H54 (cell line): ENCODE data around the gene VAV2.

Source experiments
- DNase-seq: peaks from one replicate; pipeline ENCODE4 v3.0.0; 2011; ENCODE audit warnings: low spot score, mixed read lengths; ENCODE audit not compliant: insufficient read length
- FAIRE-seq: peaks from 3 replicates; lab custom pipeline; 2011; peaks lifted over from hg19 to GRCh38; lab: Jason Lieb, UNC
- POLR2A ChIP-seq: IDR thresholded peaks from 2 replicates; pipeline ENCODE4 v1.6.1; 2011; ENCODE audit warnings: low read depth, mild to moderate bottlenecking, low read length

The VAV2 gene

DNA sequence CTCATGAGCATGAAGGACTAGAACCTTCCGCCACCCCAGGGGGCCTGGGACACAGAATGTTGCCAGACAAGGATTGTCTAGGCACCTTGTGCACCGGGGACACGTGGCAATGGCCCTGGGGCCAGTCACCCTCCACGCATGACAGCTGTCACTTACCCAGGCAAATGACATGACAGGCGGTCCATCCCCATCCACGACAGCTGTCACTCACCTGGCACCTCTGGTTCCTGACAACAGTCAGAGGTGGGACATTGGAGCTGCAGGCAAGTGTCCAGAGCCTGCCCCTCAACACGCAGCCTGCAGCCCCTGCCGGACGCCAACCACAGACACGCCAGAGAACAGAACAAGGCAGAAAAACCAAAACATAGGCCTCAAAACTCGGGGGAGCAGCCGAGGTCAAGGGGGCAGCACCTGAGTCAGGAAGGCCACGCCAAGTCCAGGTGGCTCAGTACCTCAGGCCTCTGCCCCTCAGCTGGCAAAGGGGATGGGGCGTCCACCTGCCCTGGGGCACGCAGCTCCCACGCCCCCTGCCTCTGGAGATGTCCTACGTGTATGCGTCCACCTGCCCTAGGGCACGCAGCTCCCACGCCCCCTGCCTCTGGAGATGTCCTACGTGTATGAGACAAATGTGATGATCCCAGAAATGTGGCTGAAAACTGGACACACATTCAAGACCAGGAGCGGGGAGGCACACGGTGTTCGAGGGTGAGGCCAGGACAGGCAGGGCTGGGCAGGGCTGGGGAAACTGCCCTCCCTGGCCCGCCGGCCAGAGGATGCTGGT is 14.5 kb downstream of the VAV2 start:
- TF ChIP-seq POLR2A, result no peak
- DNase-seq (no peak), FAIRE-seq (no peak)

DNA sequence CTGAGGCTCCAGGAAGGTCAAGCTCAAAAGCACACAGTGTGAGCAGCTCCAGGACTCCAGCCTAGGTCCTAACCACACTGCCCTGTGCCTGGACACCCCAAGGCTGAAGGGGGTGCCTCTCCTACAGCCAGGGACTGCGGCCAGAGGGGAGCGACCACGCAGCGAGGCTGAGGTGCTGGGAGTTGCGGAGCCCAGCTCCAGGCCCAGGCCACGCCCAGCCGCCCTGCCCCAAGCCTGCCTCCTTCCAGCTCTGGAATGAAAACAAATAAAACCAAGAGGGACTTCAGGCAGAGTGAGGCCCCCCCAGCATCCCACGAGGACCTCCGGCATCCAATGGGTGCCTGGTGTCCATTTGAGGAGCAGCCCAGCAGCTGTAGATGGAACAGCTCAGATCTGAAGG is 15.2 kb downstream of the VAV2 start:
- DNase-seq, result no peak
- TF ChIP-seq POLR2A, result no peak
- FAIRE-seq, result no peak

DNA sequence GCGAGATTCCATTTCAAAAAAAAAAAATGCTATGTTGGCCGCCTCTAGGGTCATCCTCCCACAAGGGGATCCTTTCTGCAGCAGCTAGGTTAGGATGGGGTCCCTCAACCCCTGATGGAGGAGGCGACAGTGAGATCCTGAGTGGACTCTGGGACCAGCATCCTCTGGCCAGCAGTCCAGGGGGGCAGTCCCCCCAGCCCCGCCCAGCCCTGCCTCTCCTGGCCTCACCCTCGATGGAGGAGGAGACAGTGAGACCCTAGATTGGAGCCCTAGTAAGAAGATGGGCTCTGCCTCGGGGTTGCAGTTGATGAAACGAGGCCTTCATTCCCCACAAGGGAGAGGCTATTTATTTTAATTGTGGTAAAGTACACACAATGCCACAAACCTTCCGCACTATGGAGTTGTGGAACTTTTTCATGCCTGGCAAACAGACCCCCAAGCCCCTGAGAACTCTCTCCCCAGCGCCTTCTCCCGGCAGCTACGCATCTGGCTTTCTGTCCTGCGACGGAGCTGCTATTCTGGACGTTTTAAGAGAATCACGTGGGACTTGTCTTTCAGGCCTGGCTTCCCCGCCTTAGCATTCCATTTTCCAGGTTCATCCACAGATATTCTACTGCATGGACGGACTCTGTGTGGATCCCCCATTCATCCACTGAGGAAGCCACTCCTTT is 15.8 kb downstream of the VAV2 start:
- no peak for FAIRE-seq
- DNase-seq, result no peak

DNA sequence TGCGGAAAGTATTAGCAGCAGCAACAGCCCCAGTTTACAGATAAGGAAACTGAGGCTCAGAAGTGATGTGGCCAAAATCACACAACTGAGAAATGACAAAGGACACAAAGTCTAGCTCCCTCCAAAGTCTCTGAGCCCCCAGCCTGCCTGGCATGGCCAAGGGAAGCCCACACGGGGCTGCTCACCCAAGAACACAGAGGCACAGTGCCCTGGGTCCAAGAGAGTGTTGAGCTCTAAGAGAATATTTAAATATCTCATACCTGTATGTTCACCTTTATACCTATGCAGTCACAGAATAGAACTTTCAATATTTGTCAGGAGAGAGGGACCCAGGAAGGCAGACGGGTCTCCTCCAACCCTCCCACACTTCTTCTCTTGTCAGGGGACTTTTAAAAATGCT is 16.6 kb downstream of the VAV2 start:
- no peak for DNase-seq
- no peak for FAIRE-seq
- TF ChIP-seq POLR2A, result no peak

More for the DNA sequence above, 15.8 kb downstream of the VAV2 start:
- no peak for TF ChIP-seq POLR2A

DNA sequence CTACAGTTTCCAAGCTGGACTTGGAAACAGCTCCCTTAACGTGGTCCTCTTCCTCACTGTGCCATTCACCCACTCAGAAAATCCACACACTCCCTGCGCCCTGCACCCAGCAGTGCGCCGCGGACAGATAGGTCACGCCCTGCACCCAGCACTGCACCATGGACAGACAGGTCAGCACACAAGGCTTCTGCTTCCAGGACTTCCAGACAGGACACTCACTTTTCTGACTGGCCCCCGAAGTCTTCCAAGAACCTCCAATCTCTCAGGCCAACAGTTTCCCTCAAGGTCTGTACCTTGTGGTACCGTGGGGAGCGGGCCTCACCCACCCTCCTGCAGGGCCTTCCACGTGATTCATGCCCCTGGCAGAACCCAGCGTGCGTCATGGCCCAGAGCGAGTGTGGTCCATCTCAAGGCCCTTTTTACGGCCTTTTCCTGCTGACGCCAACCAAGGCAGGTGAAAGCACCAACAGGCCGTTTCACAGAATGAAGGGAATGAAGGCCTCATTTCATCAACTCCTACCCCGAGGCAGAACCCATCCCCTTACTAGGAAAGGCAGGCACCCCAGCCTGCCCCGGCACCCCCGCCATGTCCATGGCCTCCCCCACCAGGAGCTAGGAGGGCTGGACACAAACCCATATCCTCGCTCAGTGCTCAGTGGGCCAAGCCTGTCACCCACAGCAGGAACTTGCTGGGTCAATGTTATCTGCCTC is 17.3 kb downstream of the VAV2 start:
- no peak for FAIRE-seq
- no peak for TF ChIP-seq POLR2A
- DNase-seq, result no peak

DNA sequence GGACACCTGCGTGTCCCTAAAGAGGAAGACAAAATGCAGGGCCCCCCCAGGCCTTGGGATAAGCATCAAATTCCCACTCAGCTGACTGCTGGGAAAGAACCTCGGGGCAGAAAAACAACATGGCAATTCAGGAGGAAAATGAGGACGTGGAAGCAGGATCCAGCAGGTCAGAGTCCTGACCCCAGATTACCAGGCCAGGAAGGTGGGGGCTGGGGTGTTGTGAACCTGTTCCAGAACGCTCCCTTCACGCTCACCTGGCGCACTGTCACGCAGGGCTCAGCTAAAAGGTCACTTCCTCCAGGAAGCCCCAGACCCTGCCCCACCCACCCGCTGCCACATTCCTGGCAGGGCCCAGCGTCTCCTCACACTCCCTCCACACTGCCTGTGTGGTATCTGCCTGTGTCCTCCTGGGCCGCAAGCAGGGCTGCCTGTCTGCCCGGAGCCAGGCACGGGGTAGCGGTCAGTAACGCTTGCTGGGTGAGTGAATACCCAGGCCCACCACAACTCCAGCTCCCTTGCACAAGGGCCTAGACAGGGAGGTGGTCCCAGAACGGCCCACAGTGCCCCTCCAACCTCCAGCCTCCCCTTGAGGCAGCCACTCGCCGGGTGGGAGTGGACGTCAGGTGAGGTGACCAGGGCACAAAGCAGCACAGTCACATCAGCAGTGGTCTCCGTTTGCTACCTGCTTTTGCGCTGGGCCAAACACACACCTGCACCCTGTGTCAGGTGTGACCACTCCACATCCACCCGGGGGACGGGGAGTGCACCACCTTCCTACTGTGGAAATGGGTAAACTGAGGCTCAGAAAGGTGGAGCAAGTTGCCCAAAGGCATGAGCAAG is 18.1 kb downstream of the VAV2 start:
- no peak for FAIRE-seq
- no peak for DNase-seq
- no peak for TF ChIP-seq POLR2A

DNA sequence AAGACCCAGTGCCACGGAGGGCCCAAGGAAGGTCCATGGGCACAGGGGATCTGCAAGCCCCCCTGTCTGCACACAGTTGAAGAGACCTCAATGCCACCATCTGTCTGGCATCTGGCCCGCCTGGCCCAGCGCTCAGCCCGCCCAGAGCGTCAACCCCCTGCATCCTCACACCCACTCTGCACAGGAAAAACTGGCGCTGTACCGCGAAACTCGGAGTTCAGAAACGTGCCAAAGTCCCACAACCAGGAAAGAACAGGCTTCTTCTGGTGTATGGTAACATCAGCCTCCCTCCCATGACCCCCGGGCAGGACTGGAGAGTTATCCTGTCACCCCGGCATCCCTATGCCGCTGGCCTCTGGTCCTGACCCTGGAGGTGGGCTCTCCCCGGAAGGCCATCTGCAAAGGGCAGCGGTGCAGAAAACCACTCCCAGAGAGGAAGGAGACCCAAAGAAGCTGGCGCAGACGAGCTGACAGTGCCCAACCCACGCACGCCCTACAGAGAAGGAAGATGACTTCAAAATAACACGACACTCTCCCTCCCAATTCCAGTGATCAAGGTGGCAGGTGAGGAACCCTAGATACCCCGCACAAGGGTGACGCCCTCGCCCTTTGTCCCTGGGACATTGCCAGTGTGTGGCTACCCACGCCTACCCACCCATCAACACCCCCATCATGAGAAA is 18.9 kb downstream of the VAV2 start:
- FAIRE-seq (no peak), DNase-seq (no peak)

DNA sequence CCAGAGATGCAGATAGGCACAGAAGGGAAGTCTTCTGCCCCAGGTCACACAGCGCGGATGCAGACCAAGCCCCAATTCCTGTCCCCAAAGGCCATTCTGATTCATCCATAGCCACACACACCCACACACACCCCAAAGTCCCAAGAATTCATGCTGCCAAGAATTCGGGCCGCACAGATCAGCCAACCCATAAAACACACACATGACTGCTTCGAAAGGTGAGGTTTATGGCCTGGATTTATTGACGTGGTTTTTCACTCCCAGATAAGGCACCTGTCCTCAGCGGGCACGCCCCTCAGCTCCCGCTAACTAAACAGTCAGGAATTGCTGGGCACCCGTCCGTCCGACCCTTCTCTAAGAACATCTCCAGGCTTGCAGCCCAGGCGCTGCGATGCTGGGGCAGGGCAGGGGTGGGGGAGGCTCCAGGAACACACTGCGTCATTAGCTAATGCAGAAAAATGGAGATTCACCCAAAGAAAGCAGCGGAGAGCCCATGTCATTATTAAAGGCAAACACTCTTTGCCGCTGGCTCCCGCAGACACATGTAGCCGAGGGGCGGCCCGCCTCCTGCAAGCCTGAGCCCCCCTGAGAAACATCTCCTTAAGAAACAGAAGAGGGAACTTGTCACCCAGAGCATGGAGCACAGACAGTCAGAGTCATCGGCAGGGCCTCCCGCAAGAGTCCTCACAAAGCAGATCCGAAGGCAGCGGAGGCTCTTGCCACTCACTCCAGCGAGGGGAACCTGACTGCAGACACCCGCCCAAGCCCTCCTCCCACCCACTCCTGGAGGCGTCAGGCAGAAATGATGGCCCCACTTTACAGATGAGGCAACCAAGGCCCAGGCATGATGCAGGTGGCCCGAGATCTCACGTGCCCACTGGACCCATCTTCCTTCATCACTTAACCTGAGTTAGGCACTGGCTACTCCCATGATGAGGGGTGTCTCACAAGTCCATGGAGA is 19.9 kb downstream of the VAV2 start:
- DNase-seq (no peak), FAIRE-seq (no peak)
- no peak for TF ChIP-seq POLR2A

More for the DNA sequence above, 18.9 kb downstream of the VAV2 start:
- TF ChIP-seq POLR2A, result no peak

DNA sequence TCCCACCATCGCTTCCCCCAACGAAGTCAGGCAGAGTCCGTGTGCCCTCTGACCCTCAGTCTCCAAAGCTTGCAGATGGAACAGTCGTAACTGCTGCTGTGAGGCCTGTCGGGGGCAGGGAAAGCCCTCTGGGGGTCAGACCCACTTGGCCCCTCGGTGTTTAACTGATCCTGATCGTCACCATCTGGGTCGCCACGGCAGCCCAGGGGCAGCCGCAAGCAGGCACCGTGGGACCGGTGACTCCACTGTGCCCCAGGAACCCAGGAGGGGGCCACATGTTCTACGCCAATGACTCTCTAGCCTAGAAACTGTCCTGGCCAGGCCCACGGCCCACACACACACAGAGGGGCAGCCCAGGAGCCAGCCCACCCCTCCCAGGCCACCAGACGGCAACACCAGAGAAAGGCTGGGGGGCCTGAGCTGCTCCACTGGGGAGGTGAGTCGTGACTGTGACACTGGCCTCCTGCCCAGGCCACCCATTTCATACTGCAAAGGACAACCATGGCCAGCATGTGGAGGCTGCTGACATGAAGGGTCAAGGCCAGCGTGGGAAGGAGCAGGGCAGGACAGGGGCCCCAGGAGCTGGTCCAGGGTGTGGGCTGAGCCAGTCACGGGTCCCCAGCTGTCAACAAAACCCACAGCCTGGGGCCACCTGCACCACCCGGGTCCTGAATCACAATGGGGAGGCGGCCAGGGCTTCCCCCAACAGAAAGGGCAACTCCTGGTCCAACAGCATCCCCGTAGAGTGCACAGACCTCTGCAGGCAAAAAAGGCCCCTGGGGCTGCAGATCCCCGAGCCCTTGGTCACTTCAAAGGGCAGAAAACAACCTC is 20.8 kb downstream of the VAV2 start:
- no peak for FAIRE-seq
- DNase-seq, result no peak
- no peak for TF ChIP-seq POLR2A

DNA sequence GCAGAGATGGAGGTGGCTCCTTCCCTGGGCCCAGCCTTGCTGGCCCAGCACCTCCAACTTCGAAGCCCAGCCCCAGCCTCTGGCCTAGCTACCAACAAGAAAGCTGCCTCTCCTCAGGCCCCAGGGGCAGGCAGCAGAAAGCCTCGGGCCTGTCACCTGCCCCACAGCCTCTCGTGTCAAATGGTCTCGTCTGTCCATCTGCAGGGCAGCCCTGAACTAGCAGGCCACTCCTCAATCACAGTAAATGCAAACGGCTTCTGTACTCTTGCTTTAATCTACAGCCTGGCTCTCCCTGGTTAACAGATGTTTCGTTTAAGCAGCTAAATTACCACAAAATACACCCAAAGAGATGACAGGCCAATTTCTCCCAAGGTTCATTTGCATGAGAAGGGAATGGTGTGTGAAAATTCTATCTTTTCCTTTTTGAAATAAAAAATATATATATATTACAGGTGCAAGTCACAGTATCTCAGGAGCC is 21.5 kb downstream of the VAV2 start:
- TF ChIP-seq POLR2A, result no peak
- DNase-seq (no peak), FAIRE-seq (no peak)
